HEK293 (cell line): ENCODE results near the gene NIPAL1.

ENCODE experiments used
- CTCF ChIA-PET: fragments of 350-600 bp; formaldehyde crosslinking; extraction: SDS; loops from one replicate; lab custom pipeline; 2021; ENCODE audit warnings: antibody characterized with exemption; lab: Yijun Ruan, JAX
- POLR2A ChIA-PET: fragments of 300-600 bp; formaldehyde crosslinking; extraction: SDS; loops from one replicate; lab custom pipeline; 2020; ENCODE audit warnings: antibody characterized with exemption, inconsistent platforms; lab: Yijun Ruan, JAX
- H3K27ac ChIP-seq: fragments of 200-500 bp; sonication (Bioruptor generic); 2 replicates; pipeline ENCODE4 v1.5.1; 2014; ENCODE audit warnings: low read depth, low read length, control low read depth, inconsistent platforms; ENCODE audit errors: extremely low read depth
- H3K36me3 ChIP-seq, 2 experiments: fragments of 200-500 bp in 1 of 2; sonication (Bioruptor generic) in 1 of 2; 1 replicate in 1 of 2; 2 replicates in 1 of 2; pipeline ENCODE4 v1.5.1; 2014 to 2017; ENCODE audit warnings: inconsistent platforms in 2 of 2, low read length in 2 of 2; ENCODE audit not compliant: control insufficient read depth in 2 of 2, insufficient read depth in 1 of 2
- H3K4me1 ChIP-seq: fragments of 200-500 bp; sonication (Bioruptor generic); 2 replicates; pipeline ENCODE4 v1.5.1; 2014; ENCODE audit warnings: mild to moderate bottlenecking, low read length, inconsistent platforms; ENCODE audit not compliant: control insufficient read depth, insufficient read depth
- H3K4me3 ChIP-seq: 2 replicates; pipeline ENCODE4 v1.5.1; 2011; ENCODE audit warnings: low read depth, mild to moderate bottlenecking, control low read depth, low read length, moderate library complexity
- H3K9me3 ChIP-seq: fragments of 200-500 bp; sonication (Bioruptor generic); 2 replicates; pipeline ENCODE4 v1.5.1; 2014; ENCODE audit warnings: low read depth, low read length, inconsistent platforms; ENCODE audit not compliant: control insufficient read depth, insufficient read depth
- ATF2 ChIP-seq: fragments of 450-650 bp; formaldehyde crosslinking; IDR thresholded peaks from 2 replicates; pipeline ENCODE4 v1.5.1; 2016; ENCODE audit warnings: missing biosample characterization, missing genetic modification characterization, low read depth
- IKZF3 ChIP-seq: fragments of 450-650 bp; IDR thresholded peaks from 2 replicates; pipeline ENCODE4 v1.5.0; 2018; ENCODE audit warnings: missing biosample characterization, mild to moderate bottlenecking, missing genetic modification characterization, moderate library complexity
- ZBTB1 ChIP-seq: fragments of 450-650 bp; formaldehyde crosslinking; IDR thresholded peaks from 2 replicates; pipeline ENCODE4 v1.5.1; 2016; ENCODE audit warnings: missing biosample characterization, missing genetic modification characterization
- ZBTB21 ChIP-seq: fragments of 450-650 bp; formaldehyde crosslinking; IDR thresholded peaks from 2 replicates; pipeline ENCODE4 v1.5.1; 2017; ENCODE audit warnings: missing biosample characterization, missing genetic modification characterization
- ZFHX2 ChIP-seq: fragments of 450-650 bp; formaldehyde crosslinking; conservative IDR thresholded peaks from 2 replicates; pipeline ENCODE4 v1.5.1; 2016; ENCODE audit warnings: missing biosample characterization, missing genetic modification characterization
- ZNF10 ChIP-seq: fragments of 450-650 bp; formaldehyde crosslinking; IDR thresholded peaks from 2 replicates; pipeline ENCODE4 v1.5.1; 2017; ENCODE audit warnings: missing biosample characterization, missing genetic modification characterization
- ZNF155 ChIP-seq: fragments of 450-650 bp; formaldehyde crosslinking; IDR thresholded peaks from 2 replicates; pipeline ENCODE4 v1.5.1; 2016; ENCODE audit warnings: missing biosample characterization, missing genetic modification characterization
- ZNF169 ChIP-seq: fragments of 450-650 bp; formaldehyde crosslinking; IDR thresholded peaks from 2 replicates; pipeline ENCODE4 v1.5.1; 2016; ENCODE audit warnings: missing biosample characterization, missing genetic modification characterization
- ZNF248 ChIP-seq: fragments of 450-650 bp; formaldehyde crosslinking; IDR thresholded peaks from 2 replicates; pipeline ENCODE4 v1.5.1; 2017; ENCODE audit warnings: missing biosample characterization, missing genetic modification characterization
- ZNF292 ChIP-seq: fragments of 450-650 bp; formaldehyde crosslinking; IDR thresholded peaks from 2 replicates; pipeline ENCODE4 v1.5.1; 2016; ENCODE audit warnings: low read depth, missing biosample characterization, missing genetic modification characterization, borderline replicate concordance
- ZNF311 ChIP-seq: fragments of 450-650 bp; formaldehyde crosslinking; IDR thresholded peaks from 2 replicates; pipeline ENCODE4 v1.5.1; 2017; ENCODE audit warnings: missing biosample characterization, missing genetic modification characterization, borderline replicate concordance
- ZNF394 ChIP-seq: fragments of 450-650 bp; formaldehyde crosslinking; IDR thresholded peaks from 2 replicates; pipeline ENCODE4 v1.5.1; 2016; ENCODE audit warnings: missing biosample characterization, missing genetic modification characterization, mild to moderate bottlenecking, moderate library complexity, borderline replicate concordance
- ZNF433 ChIP-seq: fragments of 450-650 bp; formaldehyde crosslinking; IDR thresholded peaks from 2 replicates; pipeline ENCODE4 v1.5.1; 2016; ENCODE audit warnings: missing biosample characterization, missing genetic modification characterization, low read depth
- ZNF510 ChIP-seq: fragments of 450-650 bp; formaldehyde crosslinking; IDR thresholded peaks from 2 replicates; pipeline ENCODE4 v1.5.1; 2018; ENCODE audit warnings: mild to moderate bottlenecking, missing genetic modification characterization, missing biosample characterization; ENCODE audit not compliant: insufficient replicate concordance
- ZNF521 ChIP-seq: fragments of 450-650 bp; formaldehyde crosslinking; IDR thresholded peaks from 2 replicates; pipeline ENCODE4 v1.5.1; 2017; ENCODE audit warnings: missing biosample characterization, mild to moderate bottlenecking, missing genetic modification characterization
- ZNF530 ChIP-seq: fragments of 450-650 bp; formaldehyde crosslinking; IDR thresholded peaks from 2 replicates; pipeline ENCODE4 v1.5.1; 2016; ENCODE audit warnings: low read depth, missing biosample characterization, missing genetic modification characterization
- ZNF560 ChIP-seq: fragments of 450-650 bp; formaldehyde crosslinking; IDR thresholded peaks from 2 replicates; pipeline ENCODE4 v1.5.1; 2017; ENCODE audit warnings: missing biosample characterization, missing genetic modification characterization, borderline replicate concordance
- ZNF571 ChIP-seq: fragments of 450-650 bp; formaldehyde crosslinking; IDR thresholded peaks from 2 replicates; pipeline ENCODE4 v1.5.0; 2017; ENCODE audit warnings: missing biosample characterization, missing genetic modification characterization
- ZNF596 ChIP-seq: fragments of 450-650 bp; IDR thresholded peaks from 2 replicates; pipeline ENCODE4 v1.5.0; 2018; ENCODE audit warnings: missing biosample characterization, mild to moderate bottlenecking, missing genetic modification characterization, moderate library complexity
- ZNF768 ChIP-seq: fragments of 450-650 bp; formaldehyde crosslinking; IDR thresholded peaks from 2 replicates; pipeline ENCODE4 v1.5.1; 2018; ENCODE audit warnings: missing biosample characterization, mild to moderate bottlenecking, missing genetic modification characterization
- ZNF785 ChIP-seq: fragments of 450-650 bp; formaldehyde crosslinking; IDR thresholded peaks from 2 replicates; pipeline ENCODE4 v1.5.1; 2016; ENCODE audit warnings: missing biosample characterization, missing genetic modification characterization
- ZSCAN16 ChIP-seq: fragments of 450-650 bp; formaldehyde crosslinking; IDR thresholded peaks from 2 replicates; pipeline ENCODE4 v1.5.1; 2016; ENCODE audit warnings: missing biosample characterization, missing genetic modification characterization
- TF ChIP-seq, protein P1 (sequence below): fragments of 450-650 bp; formaldehyde crosslinking; IDR thresholded peaks from 2 replicates; pipeline ENCODE4 v1.5.1; 2016; ENCODE audit warnings: missing biosample characterization, missing genetic modification characterization
- TF ChIP-seq, protein P2 (sequence below): fragments of 450-650 bp; formaldehyde crosslinking; IDR thresholded peaks from 2 replicates; pipeline ENCODE4 v1.5.1; 2016; ENCODE audit warnings: missing biosample characterization, missing genetic modification characterization

NIPAL1 gene

GRCh38 chr4:48051078-48051477, 34.5 kb downstream of the NIPAL1 start:
- Histone ChIP-seq H3K27ac (no peak overlapping the region), H3K36me3 (no peaks in the 10 kb centered on the region), H3K4me1 (no peaks in the 10 kb centered on the region), H3K4me3 (no peak overlapping the region), H3K9me3 (no peaks in the 10 kb centered on the region)
- ChIA-PET POLR2A (no interaction called here), CTCF (interaction anchor here (0.5 to 3.3 kb wide), 3 partner anchors 17 to 147 kb away, joined by 3 to 13 read pairs (median 3); no protein-coding TSS in a partner anchor)
- TF ChIP-seq ZNF433: no peak

DNA sequence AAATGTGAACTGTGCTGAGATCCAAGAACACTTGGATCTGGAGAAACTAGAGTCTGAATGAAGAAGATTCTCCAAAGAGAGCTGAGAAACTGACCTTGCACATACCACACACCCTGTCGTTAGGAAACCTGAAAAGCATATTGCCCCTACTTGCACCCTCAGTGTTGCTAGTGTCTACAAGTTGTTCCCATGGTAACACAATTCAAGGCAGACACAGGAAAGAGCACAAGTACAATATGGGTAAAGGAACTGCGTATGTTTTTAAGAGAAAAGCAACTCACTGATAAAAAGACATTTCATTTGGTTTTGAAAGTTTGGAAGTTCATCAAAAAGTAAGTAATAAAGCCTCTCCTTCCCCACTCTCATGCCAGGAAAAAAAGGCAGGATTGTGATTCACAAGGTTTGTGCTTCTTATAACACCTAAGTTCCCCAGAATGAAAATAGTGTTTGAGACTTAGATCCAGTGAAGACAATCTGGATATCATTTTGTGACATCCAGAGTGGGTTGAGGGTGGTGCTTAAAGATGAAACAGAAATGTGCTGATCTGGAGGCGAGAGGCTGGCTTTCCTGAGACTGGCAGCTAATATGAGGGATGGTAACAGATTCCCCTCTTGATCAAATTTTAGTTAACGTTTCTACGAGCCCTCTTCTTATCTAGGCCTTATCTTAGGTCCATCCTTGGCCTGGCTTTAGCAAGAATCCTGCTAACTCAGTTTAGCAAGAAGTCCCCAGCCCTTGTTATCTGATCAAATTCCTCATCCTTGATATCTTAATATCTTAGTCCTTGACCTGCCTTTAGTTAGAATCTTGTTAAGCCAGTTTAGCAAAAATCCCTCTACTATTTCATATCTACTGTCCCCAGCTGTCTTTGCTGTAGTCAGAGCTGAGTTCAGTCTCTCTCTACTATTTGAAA, 42.3 kb downstream of the NIPAL1 start:
- POLR2A ChIA-PET: no interaction called here

GRCh38 chr4:48064349-48064748, 47.8 kb downstream of the NIPAL1 start:
- no peak overlapping the region for H3K27ac ChIP-seq
- TF ChIP-seq ZNF596 (no peak), ZNF433 (no peak), ATF2 (no peak), ZNF155 (tag by site-specific recombination) (no peak), ZNF510 (tag by site-specific recombination) (no peak), ZNF10 (tag by site-specific recombination) (no peak), ZNF248 (no peak), ZNF521 (no peak), ZNF292 (tag by site-specific recombination) (no peak), ZNF530 (tag by site-specific recombination) (no peak), ZBTB1 (tag by site-specific recombination) (no peak), ZNF768 (tag by site-specific recombination) (no peak), ZFHX2 (no peak), ZNF560 (tag by site-specific recombination) (no peak), IKZF3 (no peak), ZBTB21 (no peak)
- TF ChIP-seq, protein P1, sequence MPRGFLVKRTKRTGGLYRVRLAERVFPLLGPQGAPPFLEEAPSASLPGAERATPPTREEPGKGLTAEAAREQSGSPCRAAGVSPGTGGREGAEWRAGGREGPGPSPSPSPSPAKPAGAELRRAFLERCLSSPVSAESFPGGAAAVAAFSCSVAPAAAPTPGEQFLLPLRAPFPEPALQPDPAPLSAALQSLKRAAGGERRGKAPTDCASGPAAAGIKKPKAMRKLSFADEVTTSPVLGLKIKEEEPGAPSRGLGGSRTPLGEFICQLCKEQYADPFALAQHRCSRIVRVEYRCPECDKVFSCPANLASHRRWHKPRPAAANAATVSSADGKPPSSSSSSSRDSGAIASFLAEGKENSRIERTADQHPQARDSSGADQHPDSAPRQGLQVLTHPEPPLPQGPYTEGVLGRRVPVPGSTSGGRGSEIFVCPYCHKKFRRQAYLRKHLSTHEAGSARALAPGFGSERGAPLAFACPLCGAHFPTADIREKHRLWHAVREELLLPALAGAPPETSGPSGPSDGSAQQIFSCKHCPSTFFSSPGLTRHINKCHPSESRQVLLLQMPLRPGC: no peak
- TF ChIP-seq, protein P2, sequence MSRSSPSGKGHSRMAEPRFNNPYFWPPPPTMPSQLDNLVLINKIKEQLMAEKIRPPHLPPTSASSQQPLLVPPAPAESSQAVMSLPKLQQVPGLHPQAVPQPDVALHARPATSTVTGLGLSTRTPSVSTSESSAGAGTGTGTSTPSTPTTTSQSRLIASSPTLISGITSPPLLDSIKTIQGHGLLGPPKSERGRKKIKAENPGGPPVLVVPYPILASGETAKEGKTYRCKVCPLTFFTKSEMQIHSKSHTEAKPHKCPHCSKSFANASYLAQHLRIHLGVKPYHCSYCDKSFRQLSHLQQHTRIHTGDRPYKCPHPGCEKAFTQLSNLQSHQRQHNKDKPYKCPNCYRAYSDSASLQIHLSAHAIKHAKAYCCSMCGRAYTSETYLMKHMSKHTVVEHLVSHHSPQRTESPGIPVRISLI: no peak
- TF ChIP-seq, all 188 proteins: peak for 0
- H3K4me3 ChIP-seq: no peak overlapping the region
- ChIA-PET POLR2A (no interaction called here), CTCF (interaction anchor here (0.6 kb wide), 1 partner anchor 937 kb away, joined by 3 read pairs; no protein-coding TSS in a partner anchor)
- no peaks in the 10 kb centered on the region for H3K4me1 ChIP-seq
- no peaks in the 10 kb centered on the region for H3K36me3 ChIP-seq
- H3K9me3 ChIP-seq: no peaks in the 10 kb centered on the region

More for the DNA sequence above, 42.3 kb downstream of the NIPAL1 start:
- H3K36me3 ChIP-seq: no peaks in the 10 kb centered on the region
- H3K4me3 ChIP-seq: no peak overlapping the region
- no peak overlapping the region for H3K27ac ChIP-seq
- H3K4me1 ChIP-seq: no peaks in the 10 kb centered on the region
- H3K9me3 ChIP-seq: no peaks in the 10 kb centered on the region
- no peak for TF ChIP-seq ZNF571
- no peak for TF ChIP-seq ZNF530 (tag by site-specific recombination)
- TF ChIP-seq ZSCAN16 (tag by site-specific recombination): no peak
- TF ChIP-seq ZNF394 (tag by site-specific recombination): no peak
- TF ChIP-seq ZNF785 (tag by site-specific recombination): no peak
- TF ChIP-seq ZNF311 (tag by site-specific recombination): no peak
- TF ChIP-seq ZNF169: no peak
- CTCF ChIA-PET: no interaction called here
